Osteocyte (in vitro differentiated cells): ENCODE results near the gene ISM1. TPM values are rescaled to one million over a fixed set of nuclear protein-coding genes. Genes with fewer than 3 reads are reported as not detected.

Experiments
- DNase-seq: peaks from one replicate; pipeline ENCODE4 v3.0.0; 2021; ENCODE audit warnings: mixed read lengths; ENCODE audit not compliant: unreplicated experiment; ENCODE audit errors: extremely low spot score
- H3K27ac Mint-ChIP-seq: one replicate; pipeline ENCODE4 v1.8.0; 2021; ENCODE audit warnings: mild to moderate bottlenecking, mixed read lengths; ENCODE audit not compliant: unreplicated experiment
- H3K27me3 Mint-ChIP-seq: one replicate; pipeline ENCODE4 v1.8.0; 2021; ENCODE audit warnings: mixed read lengths; ENCODE audit not compliant: unreplicated experiment
- H3K36me3 Mint-ChIP-seq: one replicate; pipeline ENCODE4 v1.8.0; 2021; ENCODE audit warnings: mixed read lengths; ENCODE audit not compliant: unreplicated experiment
- H3K4me1 Mint-ChIP-seq: one replicate; pipeline ENCODE4 v1.8.0; 2021; ENCODE audit warnings: mixed read lengths; ENCODE audit not compliant: unreplicated experiment
- H3K4me3 Mint-ChIP-seq: one replicate; pipeline ENCODE4 v1.8.0; 2021; ENCODE audit warnings: mild to moderate bottlenecking, moderate library complexity, mixed read lengths; ENCODE audit not compliant: unreplicated experiment
- H3K9me3 Mint-ChIP-seq: one replicate; pipeline ENCODE4 v1.8.0; 2021; ENCODE audit warnings: mixed read lengths; ENCODE audit not compliant: unreplicated experiment
- total RNA-seq: library from RNA; stranded (reverse); gene quantifications from 2 replicates; pipeline ENCODE4 v1.2.1, GENCODE V29; 2021
- TF ChIP-seq, protein P1 (sequence below): fragments of 200-600 bp; sonication (generic); IDR thresholded peaks from 2 replicates; pipeline ENCODE4 v1.5.0; 2021; ENCODE audit warnings: antibody characterized with exemption, mild to moderate bottlenecking, moderate library complexity

Gene ISM1
- total RNA-seq, 1 donor from 2014 or later, result 0.21 TPM

DNA sequence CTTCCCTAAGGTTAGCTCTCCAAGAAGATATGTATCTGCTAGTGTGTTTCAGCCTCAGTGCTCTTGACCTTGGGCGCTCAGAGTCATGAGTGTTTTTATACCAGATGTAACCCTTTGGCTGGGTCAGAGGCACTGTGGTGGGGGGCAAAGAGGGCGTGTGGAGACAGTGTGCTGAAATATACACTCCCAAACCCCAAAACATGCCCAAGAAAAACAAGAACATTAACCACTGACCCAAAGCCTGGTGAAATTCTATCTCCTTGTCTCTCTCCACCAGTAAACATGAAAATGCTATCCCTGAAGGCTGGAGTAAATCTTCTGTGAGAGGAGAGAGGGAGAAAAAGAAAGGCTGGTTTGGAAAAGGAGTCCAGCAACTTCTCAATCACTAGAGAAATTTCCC lies 47.9 kb downstream of the ISM1 start:
- DNase-seq, result no peak
- TF ChIP-seq, protein P1, sequence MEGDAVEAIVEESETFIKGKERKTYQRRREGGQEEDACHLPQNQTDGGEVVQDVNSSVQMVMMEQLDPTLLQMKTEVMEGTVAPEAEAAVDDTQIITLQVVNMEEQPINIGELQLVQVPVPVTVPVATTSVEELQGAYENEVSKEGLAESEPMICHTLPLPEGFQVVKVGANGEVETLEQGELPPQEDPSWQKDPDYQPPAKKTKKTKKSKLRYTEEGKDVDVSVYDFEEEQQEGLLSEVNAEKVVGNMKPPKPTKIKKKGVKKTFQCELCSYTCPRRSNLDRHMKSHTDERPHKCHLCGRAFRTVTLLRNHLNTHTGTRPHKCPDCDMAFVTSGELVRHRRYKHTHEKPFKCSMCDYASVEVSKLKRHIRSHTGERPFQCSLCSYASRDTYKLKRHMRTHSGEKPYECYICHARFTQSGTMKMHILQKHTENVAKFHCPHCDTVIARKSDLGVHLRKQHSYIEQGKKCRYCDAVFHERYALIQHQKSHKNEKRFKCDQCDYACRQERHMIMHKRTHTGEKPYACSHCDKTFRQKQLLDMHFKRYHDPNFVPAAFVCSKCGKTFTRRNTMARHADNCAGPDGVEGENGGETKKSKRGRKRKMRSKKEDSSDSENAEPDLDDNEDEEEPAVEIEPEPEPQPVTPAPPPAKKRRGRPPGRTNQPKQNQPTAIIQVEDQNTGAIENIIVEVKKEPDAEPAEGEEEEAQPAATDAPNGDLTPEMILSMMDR, result no peak
- H3K27me3 Mint-ChIP-seq, result peaks cover 39% of the 10 kb centered on the region
- peaks cover 2% of the 10 kb centered on the region for H3K4me1 Mint-ChIP-seq
- H3K9me3 Mint-ChIP-seq, result no peaks in the 10 kb centered on the region
- H3K27ac Mint-ChIP-seq, result no peak overlapping the region
- no peaks in the 10 kb centered on the region for H3K36me3 Mint-ChIP-seq
- H3K4me3 Mint-ChIP-seq, result no peak overlapping the region

DNA sequence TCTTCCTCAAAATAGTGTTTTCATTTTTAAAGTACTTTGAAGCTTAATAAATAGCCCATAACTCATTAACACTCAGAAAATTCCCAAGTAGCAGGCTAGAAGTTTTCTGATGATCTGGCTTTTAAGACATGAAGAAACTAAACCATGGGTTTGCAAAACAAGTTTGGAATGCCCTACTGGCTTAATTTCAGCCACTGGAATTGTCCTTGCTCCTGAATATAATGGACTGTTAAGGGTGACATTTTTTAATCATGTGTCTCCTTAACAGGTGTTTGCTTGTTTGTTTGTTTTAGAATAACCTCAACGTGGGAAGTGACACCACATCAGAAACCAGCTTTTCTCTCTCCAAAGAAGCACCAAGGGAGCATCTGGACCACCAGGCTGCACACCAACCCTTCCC lies 49.1 kb downstream of the ISM1 start:
- TF ChIP-seq, protein P1, result no peak
- Mint-ChIP-seq H3K27me3 (peaks cover 39% of the 10 kb centered on the region), H3K4me1 (peaks cover 10% of the 10 kb centered on the region), H3K36me3 (no peaks in the 10 kb centered on the region), H3K4me3 (no peak overlapping the region), H3K27ac (no peak overlapping the region), H3K9me3 (no peaks in the 10 kb centered on the region)
- no peak for DNase-seq

DNA sequence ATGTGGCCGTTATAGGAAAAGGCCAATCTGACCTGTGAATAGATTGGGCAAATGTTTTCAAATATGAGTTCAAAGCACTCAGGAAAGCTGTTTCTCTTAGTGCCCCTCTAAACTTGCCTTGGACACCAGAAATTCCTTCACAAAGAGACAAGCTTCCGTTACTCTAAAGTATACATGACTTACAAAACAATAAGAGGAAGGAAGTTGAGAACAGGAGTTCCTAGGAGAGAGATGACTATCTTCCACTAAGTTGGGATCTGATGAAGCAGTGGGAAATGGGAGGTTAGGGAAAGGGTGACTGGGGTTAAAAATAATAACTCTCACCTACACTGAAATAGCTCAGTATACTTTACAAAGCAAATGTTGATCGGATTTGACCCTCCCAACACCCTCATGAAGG lies 50.0 kb downstream of the ISM1 start:
- TF ChIP-seq, protein P1, result no peak
- Mint-ChIP-seq H3K4me3 (no peak overlapping the region), H3K9me3 (no peaks in the 10 kb centered on the region), H3K27ac (no peak overlapping the region), H3K4me1 (peaks cover 10% of the 10 kb centered on the region), H3K36me3 (no peaks in the 10 kb centered on the region), H3K27me3 (peaks cover 39% of the 10 kb centered on the region)
- DNase-seq, result no peak

DNA sequence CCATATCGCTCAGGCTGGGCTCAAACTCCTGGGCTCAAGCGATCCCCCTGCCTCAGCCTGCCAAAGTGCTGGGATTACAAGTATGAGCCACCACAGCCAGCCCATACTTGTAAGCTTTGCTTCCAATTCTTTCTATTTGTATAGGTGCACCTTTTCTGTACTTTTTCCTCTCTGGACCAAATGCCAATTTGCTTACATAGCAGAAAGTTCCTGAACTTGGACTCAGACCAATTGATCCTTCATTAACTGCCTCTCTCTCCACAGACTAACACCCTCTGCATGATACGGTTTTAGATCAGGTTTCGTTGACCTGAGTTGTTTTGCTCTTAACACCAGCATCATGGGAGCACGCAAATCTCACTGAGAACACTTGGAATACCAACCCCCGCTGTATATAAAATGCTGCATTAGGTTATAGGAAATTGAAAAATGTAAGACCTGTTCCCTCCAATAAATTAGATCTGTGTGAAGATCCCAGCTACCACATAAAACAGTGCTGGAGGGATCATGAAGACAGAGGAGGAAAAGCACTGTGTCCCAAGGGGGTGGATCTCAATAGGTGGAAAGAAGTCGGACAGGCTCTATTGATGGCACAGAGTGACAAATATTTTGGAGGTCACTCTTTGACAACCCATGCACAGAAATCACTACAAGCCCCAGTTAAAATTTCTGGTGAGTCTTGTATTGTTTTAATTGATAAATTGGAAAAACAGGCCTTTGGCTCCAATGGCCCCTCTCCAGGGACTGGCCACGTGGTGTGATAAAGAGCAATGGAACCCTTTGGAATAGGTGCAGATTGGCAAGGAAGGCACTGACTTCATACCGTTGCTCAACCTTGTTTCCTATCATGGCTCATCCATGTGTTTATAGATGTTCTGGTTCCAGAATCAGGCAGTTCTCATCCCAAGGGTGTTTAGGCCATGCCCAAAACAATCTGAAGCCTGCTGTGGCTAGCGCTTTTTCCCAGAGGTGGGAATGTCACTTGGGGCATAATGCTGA lies 51.2 kb downstream of the ISM1 start:
- Mint-ChIP-seq H3K27me3 (peaks cover 33% of the 10 kb centered on the region), H3K36me3 (no peaks in the 10 kb centered on the region), H3K4me1 (peaks cover 10% of the 10 kb centered on the region), H3K9me3 (no peaks in the 10 kb centered on the region), H3K27ac (no peak overlapping the region), H3K4me3 (no peak overlapping the region)
- TF ChIP-seq, protein P1, result no peak
- DNase-seq, result no peak

DNA sequence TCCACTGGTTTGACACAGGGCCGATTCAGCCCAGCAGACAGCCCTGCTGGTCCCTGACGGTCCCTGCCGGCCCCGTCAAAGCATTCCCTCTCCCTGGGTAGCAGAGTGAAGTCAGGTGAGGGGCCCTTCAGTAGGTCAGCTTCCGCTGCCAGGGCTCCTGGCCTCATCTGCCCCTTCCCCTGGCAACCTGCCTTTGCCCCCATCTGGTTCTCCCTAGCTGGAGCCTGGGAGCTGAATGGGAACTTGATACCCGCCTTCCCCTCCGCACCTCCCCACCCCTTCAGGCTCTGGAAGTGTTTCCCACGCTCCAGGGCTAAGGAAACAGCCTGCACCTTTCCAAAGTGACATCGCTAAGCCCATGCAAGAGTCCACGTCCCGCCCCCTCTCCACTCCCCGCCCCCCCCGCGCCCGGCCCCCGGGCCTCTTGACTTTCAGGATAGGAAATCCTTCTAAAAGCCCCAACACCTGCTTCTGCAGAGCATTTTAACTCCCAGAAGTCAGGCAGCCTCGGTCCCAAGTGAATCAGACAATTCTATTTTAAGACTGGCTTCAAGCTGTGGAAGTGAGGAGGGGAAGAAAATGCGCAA lies 53.3 kb downstream of the ISM1 start:
- TF ChIP-seq, protein P1, result no peak
- peaks cover 9% of the 10 kb centered on the region for H3K4me1 Mint-ChIP-seq
- no peak overlapping the region for H3K27ac Mint-ChIP-seq
- no peak overlapping the region for H3K4me3 Mint-ChIP-seq
- no peak for DNase-seq
- peaks cover 16% of the 10 kb centered on the region for H3K27me3 Mint-ChIP-seq
- H3K9me3 Mint-ChIP-seq, result no peaks in the 10 kb centered on the region
- no peaks in the 10 kb centered on the region for H3K36me3 Mint-ChIP-seq
